Mesothelial cell of epicardium (in vitro differentiated cells): ENCODE measurements around the gene MYCBP. TPM values are rescaled to one million over a fixed set of nuclear protein-coding genes. Genes with fewer than 3 reads are reported as not detected.
"Not testable (repeated sequence)": the region's sequence is repeated elsewhere in the genome, so short reads cannot be mapped to it uniquely, and the experiment has no call there.

Source experiments
- DNase-seq, 2 experiments: peaks; one replicate each; pipeline ENCODE4 v3.0.0; 2021; ENCODE audit warnings: low spot score in 2 of 2; ENCODE audit not compliant: unreplicated experiment in 2 of 2
- H3K27ac Mint-ChIP-seq: 2 replicates; pipeline ENCODE4 v1.8.0; 2021; ENCODE audit warnings: mixed read lengths
- H3K27me3 Mint-ChIP-seq: 2 replicates; pipeline ENCODE4 v1.8.0; 2021; ENCODE audit warnings: low read depth, mixed read lengths
- H3K36me3 Mint-ChIP-seq: 2 replicates; pipeline ENCODE4 v1.8.0; 2021; ENCODE audit warnings: mixed read lengths
- H3K4me1 Mint-ChIP-seq: 2 replicates; pipeline ENCODE4 v1.8.0; 2021; ENCODE audit warnings: mixed read lengths
- H3K4me3 Mint-ChIP-seq: 2 replicates; pipeline ENCODE4 v1.8.0; 2021; ENCODE audit warnings: mild to moderate bottlenecking, moderate library complexity, mixed read lengths
- H3K9me3 Mint-ChIP-seq: 2 replicates; pipeline ENCODE4 v1.8.0; 2021; ENCODE audit warnings: mixed read lengths
- CTCF ChIP-seq: fragments of 200-600 bp; sonication (generic); IDR thresholded peaks from one replicate; pipeline ENCODE4 v1.5.0; 2021; ENCODE audit warnings: antibody characterized with exemption; ENCODE audit not compliant: unreplicated experiment
- total RNA-seq: library from RNA; stranded (reverse); gene quantifications from 3 replicates; pipeline ENCODE4 v1.2.1, GENCODE V29; 2021

MYCBP gene
- total RNA-seq, 1 donor from 2014 or later: 12.2 TPM

- no peaks in the 10 kb centered on the region for H3K9me3 Mint-ChIP-seq
- H3K4me3 Mint-ChIP-seq: no peak overlapping the region
- no peaks in the 10 kb centered on the region for H3K4me1 Mint-ChIP-seq
- no peak for DNase-seq
- no peak overlapping the region for H3K27ac Mint-ChIP-seq
- no peaks in the 10 kb centered on the region for H3K27me3 Mint-ChIP-seq
- H3K36me3 Mint-ChIP-seq: no peaks in the 10 kb centered on the region
- no peak for TF ChIP-seq CTCF
These were observed 42.3 kb upstream of the MYCBP start for GRCh38 chr1:38915352-38915948.

GRCh38 chr1:38914908-38915307 lies 41.8 kb upstream of the MYCBP start:
- not testable (repeated sequence) for DNase-seq, H3K4me3 Mint-ChIP-seq, H3K27me3 Mint-ChIP-seq, H3K36me3 Mint-ChIP-seq, H3K27ac Mint-ChIP-seq, H3K9me3 Mint-ChIP-seq, H3K4me1 Mint-ChIP-seq

- H3K4me1 Mint-ChIP-seq: no peaks in the 10 kb centered on the region
- DNase-seq: no peak
- no peak for TF ChIP-seq CTCF
- H3K27ac Mint-ChIP-seq: no peak overlapping the region
- peaks cover 8% of the 10 kb centered on the region for H3K9me3 Mint-ChIP-seq
- no peaks in the 10 kb centered on the region for H3K27me3 Mint-ChIP-seq
- H3K4me3 Mint-ChIP-seq: no peak overlapping the region
- H3K36me3 Mint-ChIP-seq: peaks cover 3% of the 10 kb centered on the region
These were observed 35.7 kb upstream of the MYCBP start for GRCh38 chr1:38908821-38909220.

- H3K36me3 Mint-ChIP-seq: peaks cover 3% of the 10 kb centered on the region
- H3K27me3 Mint-ChIP-seq: no peaks in the 10 kb centered on the region
These were observed 32.8 kb upstream of the MYCBP start for GRCh38 chr1:38905985-38906384.

GRCh38 chr1:38899560-38899959 lies 26.4 kb upstream of the MYCBP start:
- no peak for TF ChIP-seq CTCF
- H3K27ac Mint-ChIP-seq: no peak overlapping the region

More at GRCh38 chr1:38905985-38906384, 32.8 kb upstream of the MYCBP start:
- H3K4me1 Mint-ChIP-seq: no peaks in the 10 kb centered on the region
- no peak overlapping the region for H3K4me3 Mint-ChIP-seq
- H3K9me3 Mint-ChIP-seq: peaks cover 8% of the 10 kb centered on the region
- TF ChIP-seq CTCF: no peak
- no peak overlapping the region for H3K27ac Mint-ChIP-seq
- no peak for DNase-seq

GRCh38 chr1:38898653-38899230 lies 25.6 kb upstream of the MYCBP start:
- no peak for DNase-seq
- no peak for TF ChIP-seq CTCF
- Mint-ChIP-seq H3K4me3 (no peak overlapping the region), H3K9me3 (no peaks in the 10 kb centered on the region), H3K27ac (no peak overlapping the region), H3K4me1 (no peaks in the 10 kb centered on the region), H3K36me3 (no peaks in the 10 kb centered on the region), H3K27me3 (no peaks in the 10 kb centered on the region)

More at GRCh38 chr1:38899560-38899959, 26.4 kb upstream of the MYCBP start:
- H3K9me3 Mint-ChIP-seq: no peaks in the 10 kb centered on the region
- no peaks in the 10 kb centered on the region for H3K27me3 Mint-ChIP-seq
- no peak overlapping the region for H3K4me3 Mint-ChIP-seq
- H3K36me3 Mint-ChIP-seq: no peaks in the 10 kb centered on the region
- no peak for DNase-seq
- no peaks in the 10 kb centered on the region for H3K4me1 Mint-ChIP-seq
